Brain microvascular endothelial cell (primary cell): ENCODE data around the gene NDUFS4.

Experiments used
- DNase-seq: peaks from one replicate; pipeline ENCODE4 v3.0.0-alpha.2; 2020
- H3K27ac ChIP-seq: fragments of 250-450 bp; sonication (Bioruptor Pico); 2 replicates; pipeline ENCODE4 v1.5.1; 2020; ENCODE audit warnings: mild to moderate bottlenecking, moderate library complexity
- H3K27me3 ChIP-seq: fragments of 250-450 bp; sonication (Bioruptor Pico); replicated peaks from 2 replicates; pipeline ENCODE4 v1.5.1; 2020; ENCODE audit warnings: mild to moderate bottlenecking
- H3K36me3 ChIP-seq: fragments of 250-450 bp; sonication (Bioruptor Pico); replicated peaks from 2 replicates; pipeline ENCODE4 v1.5.1; 2020; ENCODE audit warnings: mild to moderate bottlenecking
- H3K4me3 ChIP-seq: 2 replicates; pipeline ENCODE4 v1.5.1; 2011; ENCODE audit warnings: low read depth, mild to moderate bottlenecking, control low read depth, low read length, moderate library complexity
- CTCF ChIP-seq: IDR thresholded peaks from 2 replicates; pipeline ENCODE4 v1.5.1; 2011; ENCODE audit warnings: low read depth, mild to moderate bottlenecking, moderate library complexity, low read length, control low read depth, inconsistent platforms; ENCODE audit errors: missing control alignments
- in situ Hi-C: cut with HindIII; loops from 2 replicates; pipeline ENCODE4 v1.10.0; 2017; ENCODE audit warnings: low sequenced_read_pairs, low pct_ligation_motif_present

NDUFS4 gene

GRCh38 chr5:53590759-53591158, 30.3 kb downstream of the NDUFS4 start:
- H3K27ac ChIP-seq, result no peak overlapping the region
- no peaks in the 10 kb centered on the region for H3K27me3 ChIP-seq
- H3K36me3 ChIP-seq, result no peaks in the 10 kb centered on the region
- no peak overlapping the region for H3K4me3 ChIP-seq
- in situ Hi-C loops, result no loop called here
- no peak for DNase-seq
- TF ChIP-seq CTCF, result no peak

- H3K27ac ChIP-seq, result no peak overlapping the region
- in situ Hi-C loops, result no loop called here
- no peak for TF ChIP-seq CTCF
These were observed 34.0 kb downstream of the NDUFS4 start for GRCh38 chr5:53594419-53594818.

DNA sequence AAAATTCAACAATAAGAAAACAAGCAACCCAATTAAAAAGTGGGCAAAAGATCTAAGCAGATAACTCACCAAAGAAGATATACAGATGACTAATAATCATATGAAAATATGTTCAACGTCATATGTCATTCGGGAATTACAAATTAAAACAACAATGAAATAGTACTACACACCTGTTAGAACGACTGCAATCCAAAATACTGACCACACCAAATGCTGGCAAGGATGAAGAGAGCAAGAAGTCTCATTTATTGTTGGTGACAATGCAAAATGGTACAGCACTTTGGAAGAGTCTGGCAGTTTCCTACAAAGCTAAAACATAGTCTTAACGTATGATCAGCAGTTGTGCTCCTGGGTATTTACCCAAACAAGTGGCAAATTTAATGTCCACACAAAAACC, 37.5 kb downstream of the NDUFS4 start:
- in situ Hi-C loops, result no loop called here
- TF ChIP-seq CTCF, result no peak
- no peak for DNase-seq
- H3K4me3 ChIP-seq, result no peak overlapping the region
- H3K27ac ChIP-seq, result no peak overlapping the region
- no peaks in the 10 kb centered on the region for H3K36me3 ChIP-seq
- H3K27me3 ChIP-seq, result no peaks in the 10 kb centered on the region

More at GRCh38 chr5:53594419-53594818, 34.0 kb downstream of the NDUFS4 start:
- DNase-seq, result no peak
- no peak overlapping the region for H3K4me3 ChIP-seq
- no peaks in the 10 kb centered on the region for H3K36me3 ChIP-seq
- no peaks in the 10 kb centered on the region for H3K27me3 ChIP-seq

DNA sequence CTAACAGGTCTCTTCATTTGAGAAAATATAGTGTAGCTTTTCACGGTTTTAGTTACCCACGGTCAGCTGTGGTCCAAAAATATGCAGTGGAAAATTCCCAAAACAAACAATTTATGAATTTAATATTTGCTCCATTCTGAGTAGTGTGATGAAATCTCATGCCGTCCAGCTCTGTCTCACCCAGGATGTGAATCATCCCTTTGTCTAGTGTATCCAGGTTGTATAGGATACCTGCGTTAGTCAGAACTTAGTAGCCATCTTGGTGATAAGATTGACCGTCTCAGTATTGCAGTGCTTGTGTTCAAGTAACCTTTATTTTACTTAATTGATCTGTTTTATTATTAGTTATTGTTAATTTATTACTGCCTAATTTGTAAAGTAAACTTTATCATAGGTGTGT, 41.1 kb downstream of the NDUFS4 start:
- Histone ChIP-seq H3K27ac (no peak overlapping the region), H3K36me3 (peaks cover 3% of the 10 kb centered on the region), H3K27me3 (no peaks in the 10 kb centered on the region), H3K4me3 (no peak overlapping the region)
- DNase-seq, result peak; percentile 77
- no peak for TF ChIP-seq CTCF
- in situ Hi-C loops, result no loop called here

DNA sequence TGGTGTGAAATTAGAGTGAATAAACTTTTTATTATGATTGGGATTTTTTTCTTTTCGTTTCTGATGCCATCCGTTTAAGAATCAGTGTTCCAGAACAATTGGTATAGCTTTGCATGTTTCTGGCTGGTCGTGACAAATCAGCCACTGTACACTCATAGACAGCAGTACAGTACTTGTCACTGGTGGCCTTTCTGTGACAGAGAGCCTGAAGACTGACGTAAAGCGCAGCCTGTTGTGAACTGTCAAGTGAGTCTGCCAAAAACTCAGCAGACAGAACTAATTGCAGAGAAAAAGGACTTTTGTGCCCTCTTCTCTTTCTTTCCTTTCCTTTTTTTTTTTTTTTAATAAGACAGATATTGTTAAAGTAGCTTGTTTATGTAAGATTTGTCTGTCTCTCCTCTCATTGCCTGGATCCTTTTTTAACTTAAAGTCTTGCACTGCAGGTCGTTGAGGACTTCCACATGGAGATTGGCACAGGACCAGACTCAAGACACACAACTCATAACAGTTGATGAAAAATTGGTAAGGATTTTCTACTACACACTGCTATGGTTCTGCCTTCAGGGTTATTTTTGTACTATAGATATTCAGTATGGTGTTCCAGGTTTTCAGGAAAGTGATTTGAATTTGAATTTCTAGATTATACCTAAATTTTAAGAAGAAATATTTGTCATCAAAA, 42.7 kb downstream of the NDUFS4 start:
- Histone ChIP-seq H3K4me3 (no peak overlapping the region), H3K36me3 (peaks cover 3% of the 10 kb centered on the region), H3K27ac (no peak overlapping the region), H3K27me3 (no peaks in the 10 kb centered on the region)
- no peak for TF ChIP-seq CTCF
- in situ Hi-C loops, result no loop called here
- no peak for DNase-seq

- TF ChIP-seq CTCF, result no peak
- no peak overlapping the region for H3K27ac ChIP-seq
- H3K27me3 ChIP-seq, result no peaks in the 10 kb centered on the region
- H3K36me3 ChIP-seq, result peaks cover 3% of the 10 kb centered on the region
- no peak for DNase-seq
- in situ Hi-C loops, result no loop called here
- H3K4me3 ChIP-seq, result no peak overlapping the region
These were observed 43.9 kb downstream of the NDUFS4 start for GRCh38 chr5:53604309-53604708.
